ENCODE results near the gene CCDC66. TPM values are rescaled to one million over a fixed set of nuclear protein-coding genes. Genes with fewer than 3 reads are reported as not detected.

The CCDC66 gene
- polyA plus RNA-seq, 1 donor from 2014 or later, result 80.3 TPM

DNA sequence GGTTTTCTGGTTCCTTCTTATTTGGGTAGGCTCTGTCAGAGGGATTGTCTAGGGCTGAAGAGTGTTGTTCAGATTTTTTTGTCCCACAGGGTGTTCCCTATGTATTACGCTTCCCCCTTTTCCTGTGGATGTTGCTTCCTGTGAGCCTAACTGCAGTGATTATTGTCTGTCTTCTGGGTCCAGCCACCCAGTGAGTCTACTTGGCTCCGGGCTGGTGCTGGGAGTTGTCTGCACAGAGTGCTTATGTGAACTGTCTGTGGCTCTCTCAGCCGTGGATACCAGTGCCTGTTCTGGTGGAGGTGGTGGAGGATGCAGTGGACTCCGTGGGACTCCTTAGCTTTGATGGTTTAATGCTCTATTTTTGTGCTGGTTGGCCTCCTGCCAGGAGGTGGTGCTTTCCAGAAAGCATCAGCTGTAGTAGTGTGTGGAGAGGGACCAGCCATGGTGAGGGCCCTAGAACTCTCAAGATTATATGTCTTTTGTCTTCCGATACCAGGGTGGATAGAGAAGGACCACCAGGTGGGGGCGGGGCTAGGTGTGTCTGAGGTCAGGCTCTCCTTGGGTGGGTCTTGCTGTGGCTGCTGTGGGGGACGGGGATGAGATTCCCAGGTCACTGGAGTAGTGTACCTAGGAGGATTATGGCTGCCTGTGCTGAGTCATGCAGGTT lies 53.8 kb downstream of the CCDC66 start:
- Histone ChIP-seq H3K36me3 (ENCODE audit: insufficient read depth, low read length) (no peaks in the 10 kb centered on the region), H3K27me3 (ENCODE audit: insufficient read depth, low read depth, low read length) (no peaks in the 10 kb centered on the region), H3K4me2 (ENCODE audit: low read length) (no peak overlapping the region), H3K79me2 (replicated peaks; ENCODE audit: insufficient read depth, low read length) (no peaks in the 10 kb centered on the region), H3F3A (ENCODE audit: insufficient read depth, low read length, poor library complexity, severe bottlenecking) (no peaks in the 10 kb centered on the region), H3K4me3 (ENCODE audit: low read length) (no peak overlapping the region), H3K27ac (ENCODE audit: low read length) (no peak overlapping the region), H2AFZ (ENCODE audit: low read depth, low read length) (no peak overlapping the region), H3K9me2 (ENCODE audit: insufficient read depth, low read length) (no peaks in the 10 kb centered on the region), H3K9ac (ENCODE audit: low read length) (no peak overlapping the region), H4K20me1 (ENCODE audit: insufficient read depth) (no peaks in the 10 kb centered on the region), H3K9me3 (ENCODE audit: low read length) (no peaks in the 10 kb centered on the region)
- TF ChIP-seq RAD21 (conservative IDR thresholded peaks at IDR 0.05), result no peak
- no peak for TF ChIP-seq EP300 (conservative IDR thresholded peaks at IDR 0.05; ENCODE audit: poor library complexity, severe bottlenecking)
- TF ChIP-seq POLR2AphosphoS5 (IDR thresholded peaks at IDR 0.05), result no peak
- TF ChIP-seq SMC3 (conservative IDR thresholded peaks at IDR 0.05; ENCODE audit: poor library complexity), result no peak
- TF ChIP-seq TAF1 (IDR thresholded peaks at IDR 0.05; ENCODE audit: low read depth), result no peak
- no peak for TF ChIP-seq REST (IDR thresholded peaks at IDR 0.05; ENCODE audit: borderline replicate concordance)
- TF ChIP-seq MXI1 (conservative IDR thresholded peaks at IDR 0.05; ENCODE audit: poor library complexity, severe bottlenecking), result no peak
- TF ChIP-seq, protein P1, sequence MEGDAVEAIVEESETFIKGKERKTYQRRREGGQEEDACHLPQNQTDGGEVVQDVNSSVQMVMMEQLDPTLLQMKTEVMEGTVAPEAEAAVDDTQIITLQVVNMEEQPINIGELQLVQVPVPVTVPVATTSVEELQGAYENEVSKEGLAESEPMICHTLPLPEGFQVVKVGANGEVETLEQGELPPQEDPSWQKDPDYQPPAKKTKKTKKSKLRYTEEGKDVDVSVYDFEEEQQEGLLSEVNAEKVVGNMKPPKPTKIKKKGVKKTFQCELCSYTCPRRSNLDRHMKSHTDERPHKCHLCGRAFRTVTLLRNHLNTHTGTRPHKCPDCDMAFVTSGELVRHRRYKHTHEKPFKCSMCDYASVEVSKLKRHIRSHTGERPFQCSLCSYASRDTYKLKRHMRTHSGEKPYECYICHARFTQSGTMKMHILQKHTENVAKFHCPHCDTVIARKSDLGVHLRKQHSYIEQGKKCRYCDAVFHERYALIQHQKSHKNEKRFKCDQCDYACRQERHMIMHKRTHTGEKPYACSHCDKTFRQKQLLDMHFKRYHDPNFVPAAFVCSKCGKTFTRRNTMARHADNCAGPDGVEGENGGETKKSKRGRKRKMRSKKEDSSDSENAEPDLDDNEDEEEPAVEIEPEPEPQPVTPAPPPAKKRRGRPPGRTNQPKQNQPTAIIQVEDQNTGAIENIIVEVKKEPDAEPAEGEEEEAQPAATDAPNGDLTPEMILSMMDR (IDR thresholded peaks at IDR 0.05; ENCODE audit: poor library complexity, severe bottlenecking), result no peak
- no peak for TF ChIP-seq EZH2 (IDR thresholded peaks at IDR 0.05; ENCODE audit: borderline replicate concordance, insufficient read depth, low read length, poor library complexity, severe bottlenecking)

DNA sequence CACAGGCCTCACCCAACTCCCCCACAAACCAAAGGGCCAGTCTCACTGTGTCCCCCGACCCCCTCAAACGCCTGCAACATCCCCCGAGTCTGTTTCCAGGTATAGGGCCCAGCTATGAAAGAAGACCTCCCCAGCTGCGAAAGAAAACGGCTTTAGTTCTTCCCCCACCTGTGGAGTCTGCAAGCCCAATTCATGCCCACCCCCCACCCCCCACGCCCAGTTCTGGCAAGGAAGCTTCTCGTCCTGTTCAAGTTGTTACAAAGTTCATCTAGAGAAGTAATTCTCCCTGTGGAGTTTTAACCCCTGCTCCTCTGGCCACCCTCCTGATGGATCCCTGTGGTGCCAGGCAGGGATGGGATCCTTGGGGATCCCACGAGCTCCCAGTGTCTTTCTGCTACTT lies 54.4 kb downstream of the CCDC66 start:
- Histone ChIP-seq H3F3A (ENCODE audit: insufficient read depth, low read length, poor library complexity, severe bottlenecking) (no peaks in the 10 kb centered on the region), H3K4me2 (ENCODE audit: low read length) (no peak overlapping the region), H2AFZ (ENCODE audit: low read depth, low read length) (no peak overlapping the region), H3K4me3 (ENCODE audit: low read length) (no peak overlapping the region), H3K36me3 (ENCODE audit: insufficient read depth, low read length) (no peaks in the 10 kb centered on the region), H3K9me2 (ENCODE audit: insufficient read depth, low read length) (no peaks in the 10 kb centered on the region), H3K27ac (ENCODE audit: low read length) (no peak overlapping the region), H3K9me3 (ENCODE audit: low read length) (no peaks in the 10 kb centered on the region), H3K79me2 (replicated peaks; ENCODE audit: insufficient read depth, low read length) (no peaks in the 10 kb centered on the region), H4K20me1 (ENCODE audit: insufficient read depth) (no peaks in the 10 kb centered on the region), H3K27me3 (ENCODE audit: insufficient read depth, low read depth, low read length) (no peaks in the 10 kb centered on the region), H3K9ac (ENCODE audit: low read length) (no peak overlapping the region)
- TF ChIP-seq EZH2 (IDR thresholded peaks at IDR 0.05; ENCODE audit: borderline replicate concordance, insufficient read depth, low read length, poor library complexity, severe bottlenecking), result no peak
- TF ChIP-seq, protein P1 (IDR thresholded peaks at IDR 0.05; ENCODE audit: poor library complexity, severe bottlenecking), result no peak
- no peak for TF ChIP-seq EP300 (conservative IDR thresholded peaks at IDR 0.05; ENCODE audit: poor library complexity, severe bottlenecking)
- TF ChIP-seq MXI1 (conservative IDR thresholded peaks at IDR 0.05; ENCODE audit: poor library complexity, severe bottlenecking), result no peak
- no peak for TF ChIP-seq REST (IDR thresholded peaks at IDR 0.05; ENCODE audit: borderline replicate concordance)
- TF ChIP-seq TAF1 (IDR thresholded peaks at IDR 0.05; ENCODE audit: low read depth), result no peak
- no peak for TF ChIP-seq RAD21 (conservative IDR thresholded peaks at IDR 0.05)
- no peak for TF ChIP-seq POLR2AphosphoS5 (IDR thresholded peaks at IDR 0.05)
- no peak for TF ChIP-seq SMC3 (conservative IDR thresholded peaks at IDR 0.05; ENCODE audit: poor library complexity)

All from neural cell (in vitro differentiated cells).